ENCODE data around the gene ITIH6.
"Not testable (repeated sequence)": the region's sequence is repeated elsewhere in the genome, so short reads cannot be mapped to it uniquely, and the experiment has no call there.

The ITIH6 gene

DNA sequence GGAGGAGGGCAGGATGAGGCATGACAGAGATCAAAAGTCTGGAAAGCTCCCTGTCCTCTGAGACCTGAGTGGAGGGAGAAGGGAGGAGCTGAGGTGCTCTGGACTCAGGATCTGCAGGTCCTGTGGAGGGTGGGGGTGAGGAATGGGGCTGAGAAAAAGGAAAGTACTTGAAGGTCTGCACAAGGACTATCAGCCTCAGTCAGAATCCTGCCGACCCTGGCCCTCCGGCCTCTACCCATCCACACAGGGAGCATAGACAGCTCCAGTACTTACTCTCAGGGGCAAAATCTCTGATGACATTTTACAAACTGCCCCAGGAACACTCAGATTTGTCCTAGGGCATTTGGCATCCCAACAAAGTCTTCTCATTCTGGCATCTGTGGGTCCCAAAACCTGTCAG, 991 bp upstream of the ITIH6 start:
- no peak for DNase-seq (ENCODE audit: low spot score)

GRCh38 chrX:54794795-54795194, 3.3 kb downstream of the ITIH6 start:
- DNase-seq (ENCODE audit: low spot score) = no peak

DNA sequence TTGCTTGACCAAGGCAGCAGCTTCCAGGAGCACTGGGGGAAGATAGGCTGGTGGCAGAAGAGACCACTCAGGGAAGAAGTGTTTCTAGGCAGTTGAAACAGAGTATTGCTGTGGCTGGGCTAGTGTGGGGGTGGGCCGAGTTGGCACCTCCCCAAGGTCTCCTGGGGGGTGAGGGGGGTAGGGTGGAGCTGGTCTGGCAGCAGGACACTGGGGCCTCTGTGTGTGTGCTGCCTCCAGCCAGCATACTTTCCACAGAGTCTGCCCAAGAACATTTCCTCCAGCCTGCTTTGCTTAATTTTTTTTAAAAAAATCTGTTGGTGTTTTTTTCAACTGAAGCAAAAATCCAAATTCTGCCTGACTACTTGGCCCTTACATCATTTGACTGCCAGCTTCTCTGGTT, 4.0 kb downstream of the ITIH6 start:
- DNase-seq (ENCODE audit: low spot score) = no peak

- DNase-seq (ENCODE audit: low spot score) = not testable (repeated sequence)
These were observed 8.7 kb downstream of the ITIH6 start for GRCh38 chrX:54789405-54789804.

DNA sequence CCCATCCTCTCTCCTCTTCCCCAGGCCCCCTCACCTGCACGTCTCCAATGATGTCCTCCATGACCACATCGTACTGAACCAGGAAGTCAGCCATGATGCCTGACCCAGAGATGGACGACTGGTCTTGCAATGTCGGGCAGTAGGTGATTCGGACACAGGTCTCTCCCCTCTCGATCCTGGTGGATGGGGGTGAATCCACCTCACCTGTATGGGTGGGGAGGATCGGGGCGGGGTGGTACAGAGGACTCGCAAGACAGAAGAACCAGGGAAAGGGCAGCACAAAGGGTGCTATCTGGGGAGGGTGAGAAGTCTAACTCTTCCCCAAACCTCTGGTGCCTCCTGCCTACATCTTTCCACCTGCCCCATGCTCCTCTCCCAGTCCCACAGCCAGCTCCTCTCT, 9.6 kb downstream of the ITIH6 start:
- no peak for DNase-seq (ENCODE audit: low spot score)

DNA sequence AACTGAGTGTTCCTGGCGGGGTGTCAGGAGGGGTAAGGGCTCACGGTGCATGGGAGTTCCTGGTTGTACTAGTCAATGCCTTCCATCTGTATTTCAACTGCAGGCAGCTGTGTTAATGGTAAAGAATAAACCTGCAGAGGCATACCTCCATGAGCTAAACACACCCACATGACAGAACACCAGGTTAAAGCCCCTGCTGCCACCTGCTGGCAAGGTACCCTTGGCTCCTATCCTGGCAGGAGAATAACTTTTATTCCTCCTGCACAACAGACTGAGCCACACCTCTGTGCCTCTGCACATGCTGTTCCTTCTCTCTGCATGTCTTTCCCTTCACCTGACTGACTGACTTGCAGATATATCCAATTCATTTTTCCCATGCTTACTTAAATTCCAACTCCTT, 11.1 kb downstream of the ITIH6 start:
- DNase-seq (ENCODE audit: low spot score) = no peak

DNA sequence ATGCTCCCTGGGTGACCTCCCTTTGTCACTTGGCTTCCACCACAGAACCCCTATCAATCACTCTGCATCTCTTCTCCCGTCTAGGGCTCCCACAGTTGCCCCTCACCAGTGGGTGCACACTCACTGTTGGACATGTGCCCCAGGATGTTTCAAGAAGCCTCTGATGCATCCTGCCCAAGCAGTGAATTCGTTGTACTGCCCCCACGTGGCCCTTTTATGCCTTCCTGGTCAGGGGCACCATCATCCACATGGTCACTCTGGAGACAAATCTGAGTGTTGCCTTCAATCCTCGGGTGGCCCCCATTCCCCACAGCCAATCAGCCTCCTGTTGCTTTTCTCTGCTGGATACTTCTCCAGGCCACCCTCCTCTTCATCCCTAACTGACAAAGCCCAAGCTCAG, 12.2 kb downstream of the ITIH6 start:
- no peak for DNase-seq (ENCODE audit: low spot score)

DNA sequence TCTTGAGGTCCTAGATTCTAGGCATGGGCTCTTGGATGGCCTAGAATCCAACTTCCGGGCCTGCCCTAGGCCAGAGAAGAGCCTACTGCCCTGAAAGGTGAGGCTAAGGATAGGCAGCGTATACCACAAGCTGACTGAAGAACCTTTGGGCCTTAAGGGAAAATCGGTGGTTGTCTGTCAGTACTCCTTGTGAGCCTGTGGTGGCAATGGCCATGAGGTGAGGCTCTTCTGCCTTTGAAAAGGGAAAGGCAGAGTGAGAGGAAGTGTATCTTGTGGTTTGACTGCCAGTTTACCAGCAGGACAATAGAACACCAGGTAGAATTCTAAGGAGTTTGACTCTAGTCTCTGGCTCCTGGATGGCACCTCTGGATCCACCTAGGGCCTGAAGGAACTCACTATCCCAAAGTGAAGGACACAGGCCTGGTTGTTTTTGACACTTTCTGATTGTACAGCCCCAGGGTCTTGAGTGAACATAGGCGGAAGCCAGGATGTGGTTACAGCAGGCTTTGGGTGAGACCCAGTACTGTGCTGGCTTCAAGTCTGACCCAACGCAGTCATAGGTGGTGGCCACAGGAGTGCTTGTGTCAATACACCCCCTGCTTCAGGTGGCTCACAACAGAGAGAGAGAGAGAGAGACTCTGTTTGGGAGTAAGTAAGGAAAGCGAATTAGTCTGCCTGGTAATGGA, 20.9 kb downstream of the ITIH6 start:
- no peak for DNase-seq (ENCODE audit: low spot score)

- DNase-seq (ENCODE audit: low spot score) = no peak
These were observed 22.0 kb downstream of the ITIH6 start for GRCh38 chrX:54776061-54776460.

GRCh38 chrX:54774391-54775094, 23.5 kb downstream of the ITIH6 start:
- not testable (repeated sequence) for DNase-seq (ENCODE audit: low spot score)

GRCh38 chrX:54758114-54759055, 39.7 kb downstream of the ITIH6 start:
- DNase-seq (ENCODE audit: low spot score) = no peak

GRCh38 chrX:54754854-54755253, 43.2 kb downstream of the ITIH6 start:
- no peak for DNase-seq (ENCODE audit: low spot score)

DNA sequence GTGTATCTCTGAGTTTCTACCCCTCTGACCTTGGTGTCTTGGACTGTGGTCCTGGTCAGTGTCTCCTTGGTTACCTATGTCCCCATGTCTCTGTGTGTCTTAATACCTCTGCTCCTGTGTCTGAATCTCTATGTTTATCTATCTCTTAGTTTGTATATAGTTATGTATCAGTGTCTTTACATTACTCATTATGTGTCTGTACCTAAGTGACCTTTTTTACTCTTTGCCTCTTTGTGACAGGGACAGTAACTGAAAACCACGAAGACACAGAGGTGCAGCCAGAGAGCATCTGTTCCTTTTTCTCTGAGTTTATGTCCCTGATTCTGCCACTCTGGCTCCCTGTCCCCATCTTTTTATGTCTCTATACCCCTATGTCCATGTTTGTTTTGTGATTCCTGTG, 49.4 kb downstream of the ITIH6 start:
- DNase-seq (ENCODE audit: low spot score) = no peak

DNA sequence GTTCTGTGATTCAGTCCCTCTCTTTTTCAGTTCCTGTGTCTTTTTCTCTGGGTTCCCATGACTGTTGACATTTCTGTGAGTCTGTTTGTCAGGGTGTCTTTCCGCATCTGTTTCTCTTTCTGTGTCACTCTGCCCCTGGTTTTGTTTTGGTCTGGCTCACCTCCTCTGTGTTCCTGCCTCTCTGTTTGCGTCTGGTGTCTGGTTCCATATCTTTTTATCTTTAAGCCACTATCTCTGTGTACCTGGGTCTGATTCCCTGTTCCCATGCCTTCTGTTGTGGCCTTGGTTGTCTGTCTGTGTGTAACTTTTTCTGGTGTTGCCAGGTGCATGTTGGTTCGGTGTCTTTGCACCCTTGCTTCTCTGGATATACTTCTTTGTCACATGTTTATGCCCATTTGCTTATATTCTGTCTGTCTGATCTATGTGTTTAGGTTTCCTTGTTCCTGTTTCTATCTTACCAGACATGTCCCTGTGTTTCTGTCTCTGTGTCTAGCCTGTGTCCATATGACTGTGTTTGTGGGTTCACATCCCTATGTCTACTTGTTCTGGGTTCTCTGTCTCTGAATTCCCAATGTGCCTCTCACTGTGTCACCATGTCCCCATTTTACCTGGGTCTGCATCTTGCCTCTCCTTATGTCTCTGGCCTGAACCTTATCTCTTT, 50.2 kb downstream of the ITIH6 start:
- no peak for DNase-seq (ENCODE audit: low spot score)

DNA sequence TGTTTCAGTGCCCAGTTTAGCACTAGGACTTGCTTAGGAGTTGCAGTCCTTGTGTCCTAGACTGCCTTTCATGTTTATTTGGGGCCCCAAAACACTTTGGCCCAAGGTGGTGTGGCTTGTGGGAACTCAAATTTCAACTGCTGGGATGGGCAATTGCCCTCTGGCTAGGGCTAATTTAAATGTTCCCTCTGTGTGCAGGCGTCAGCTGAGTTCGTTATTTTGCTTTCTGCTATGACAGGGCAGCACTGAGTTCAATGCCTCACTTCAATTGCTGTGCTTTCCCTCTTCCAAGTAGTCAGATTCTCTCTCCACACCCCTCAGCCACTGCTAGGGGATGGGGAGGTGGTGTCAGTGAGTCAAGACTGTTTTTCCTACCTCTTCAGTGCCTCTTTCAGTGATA, 51.1 kb downstream of the ITIH6 start:
- DNase-seq (ENCODE audit: low spot score) = no peak

- no peak for DNase-seq (ENCODE audit: low spot score)
These were observed 52.4 kb downstream of the ITIH6 start for GRCh38 chrX:54745676-54746075.

- not testable (repeated sequence) for DNase-seq (ENCODE audit: low spot score)
These were observed 59.5 kb downstream of the ITIH6 start for GRCh38 chrX:54738567-54738966.

GRCh38 chrX:54736298-54736942, 61.6 kb downstream of the ITIH6 start:
- not testable (repeated sequence) for DNase-seq (ENCODE audit: low spot score)

- DNase-seq (ENCODE audit: low spot score) = no peak
These were observed 76.6 kb downstream of the ITIH6 start for GRCh38 chrX:54721424-54721823.

GRCh38 chrX:54715621-54716020, 82.4 kb downstream of the ITIH6 start:
- no peak for DNase-seq (ENCODE audit: low spot score)

- DNase-seq (ENCODE audit: low spot score) = no peak
These were observed 83.6 kb downstream of the ITIH6 start for GRCh38 chrX:54714424-54714823.

GRCh38 chrX:54711735-54712134, 86.3 kb downstream of the ITIH6 start:
- DNase-seq (ENCODE audit: low spot score) = no peak
